Glomerular endothelial cell (primary cell): ENCODE data around the gene RPAP3. TPM values are rescaled to one million over a fixed set of nuclear protein-coding genes. Genes with fewer than 3 reads are reported as not detected.
"Not testable (repeated sequence)": the region's sequence is repeated elsewhere in the genome, so short reads cannot be mapped to it uniquely, and the experiment has no call there.

Experiments
- DNase-seq: peaks from one replicate; pipeline ENCODE4 v3.0.0-alpha.2; 2011; ENCODE audit warnings: low read depth, low spot score; ENCODE audit errors: extremely low read depth
- total RNA-seq: library from RNA; depleted of rRNA; stranded (reverse); fragments of >200 nt; gene quantifications from 2 replicates; pipeline ENCODE4 v1.2.3, GENCODE V29; 2015

RPAP3 gene
- total RNA-seq, 1 donor from 2014 or later = 17.4 TPM

DNA sequence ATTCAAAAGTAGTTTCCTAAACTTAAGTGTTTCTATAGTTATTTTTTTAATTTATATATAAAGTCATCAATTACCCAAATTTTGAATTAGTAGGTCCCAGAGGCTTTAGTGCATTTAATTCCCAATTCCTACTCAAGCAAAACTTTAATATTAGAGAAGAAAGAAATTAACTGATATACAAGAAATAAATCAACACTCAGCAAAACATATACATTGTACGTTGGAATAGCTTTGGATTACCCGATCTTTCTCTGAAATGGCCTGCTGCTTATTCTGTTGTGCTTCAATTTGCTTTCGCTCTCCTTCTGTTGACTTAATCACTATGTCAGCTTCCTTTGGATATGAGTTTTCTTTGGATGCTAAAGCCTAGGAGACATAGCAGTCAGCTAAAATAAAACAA lies 18.2 kb downstream of the RPAP3 start:
- no peak for DNase-seq

DNA sequence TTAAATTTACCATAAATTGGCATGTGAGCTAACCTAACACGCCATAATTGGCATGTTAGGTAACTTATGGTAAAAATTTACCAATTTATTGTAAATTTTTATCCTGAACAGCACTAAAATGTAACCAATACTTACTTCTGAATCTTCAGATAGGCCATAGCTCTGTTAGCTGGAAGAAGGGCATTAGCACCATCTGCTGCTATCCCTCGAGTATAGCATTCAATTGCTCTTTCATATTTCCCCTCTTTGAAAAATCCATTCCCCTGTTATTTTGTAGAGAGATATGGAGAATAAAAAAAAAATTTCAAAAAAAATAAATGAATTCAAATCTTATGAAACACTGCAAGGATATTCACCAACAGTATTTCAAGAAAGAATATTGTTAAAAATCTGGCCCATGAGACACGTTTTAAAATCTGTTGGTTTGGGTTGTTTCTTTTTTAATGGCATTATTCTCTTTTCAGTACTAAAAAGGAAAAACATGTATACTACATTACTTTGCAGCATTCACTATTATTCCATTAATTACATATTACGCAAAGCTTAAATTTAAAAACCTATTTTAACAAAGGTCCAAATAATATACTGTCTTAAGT lies 19.1 kb downstream of the RPAP3 start:
- DNase-seq = no peak

DNA sequence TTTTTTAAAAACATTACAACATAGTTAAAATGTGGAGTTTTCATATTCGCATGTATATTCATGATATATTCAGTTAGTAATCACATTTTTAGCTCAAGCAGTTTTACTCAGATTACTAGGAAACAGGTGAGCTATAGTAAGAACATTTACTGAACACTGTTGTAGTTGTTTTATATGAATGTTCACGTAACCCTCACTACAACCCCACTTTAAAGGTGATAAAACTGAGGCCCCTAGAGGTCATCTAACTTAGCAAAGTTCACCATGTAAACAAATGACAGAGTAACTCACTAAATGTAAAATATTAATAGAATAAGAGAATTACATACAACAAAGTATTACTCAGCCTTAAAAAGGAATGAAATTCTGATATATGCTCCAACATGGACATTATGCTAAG lies 26.0 kb downstream of the RPAP3 start:
- DNase-seq = no peak

DNA sequence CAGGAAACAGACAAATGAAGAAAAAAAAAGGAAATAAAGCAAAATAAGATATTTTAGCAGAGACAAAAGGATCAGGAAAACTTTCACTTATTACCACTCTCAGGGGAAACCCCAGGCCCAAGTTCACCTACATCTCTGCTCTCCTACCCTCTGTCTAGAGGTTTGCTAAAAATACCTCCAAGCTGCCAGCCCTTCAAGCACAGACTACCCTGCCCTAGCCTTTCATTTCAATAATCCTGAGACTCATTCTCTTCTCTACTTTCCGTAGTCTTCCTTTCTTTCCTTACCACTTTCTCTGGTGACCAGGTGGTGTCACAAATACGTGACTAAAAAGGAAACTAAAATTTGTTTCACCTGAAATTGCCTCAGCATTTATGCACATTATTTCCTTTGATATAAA lies 33.8 kb downstream of the RPAP3 start:
- no peak for DNase-seq

DNA sequence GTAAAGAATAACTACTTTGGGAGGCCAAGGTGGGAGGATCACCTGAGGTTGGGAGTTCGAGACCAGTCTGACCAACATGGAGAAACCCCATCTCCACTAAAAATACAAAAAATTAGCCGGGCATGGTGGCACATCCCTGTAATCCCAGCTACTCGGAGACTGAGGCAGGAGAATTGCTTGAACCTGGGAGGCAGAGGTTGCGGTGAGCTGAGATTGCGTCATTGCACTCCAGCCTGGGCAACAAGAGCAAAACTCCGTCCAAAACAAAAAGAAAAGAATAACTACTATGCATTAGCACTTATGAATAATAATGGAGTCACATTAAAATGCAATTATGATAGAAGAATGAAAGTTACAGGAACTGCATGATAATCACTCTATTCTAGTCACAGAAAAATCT lies 37.9 kb downstream of the RPAP3 start:
- DNase-seq = not testable (repeated sequence)

DNA sequence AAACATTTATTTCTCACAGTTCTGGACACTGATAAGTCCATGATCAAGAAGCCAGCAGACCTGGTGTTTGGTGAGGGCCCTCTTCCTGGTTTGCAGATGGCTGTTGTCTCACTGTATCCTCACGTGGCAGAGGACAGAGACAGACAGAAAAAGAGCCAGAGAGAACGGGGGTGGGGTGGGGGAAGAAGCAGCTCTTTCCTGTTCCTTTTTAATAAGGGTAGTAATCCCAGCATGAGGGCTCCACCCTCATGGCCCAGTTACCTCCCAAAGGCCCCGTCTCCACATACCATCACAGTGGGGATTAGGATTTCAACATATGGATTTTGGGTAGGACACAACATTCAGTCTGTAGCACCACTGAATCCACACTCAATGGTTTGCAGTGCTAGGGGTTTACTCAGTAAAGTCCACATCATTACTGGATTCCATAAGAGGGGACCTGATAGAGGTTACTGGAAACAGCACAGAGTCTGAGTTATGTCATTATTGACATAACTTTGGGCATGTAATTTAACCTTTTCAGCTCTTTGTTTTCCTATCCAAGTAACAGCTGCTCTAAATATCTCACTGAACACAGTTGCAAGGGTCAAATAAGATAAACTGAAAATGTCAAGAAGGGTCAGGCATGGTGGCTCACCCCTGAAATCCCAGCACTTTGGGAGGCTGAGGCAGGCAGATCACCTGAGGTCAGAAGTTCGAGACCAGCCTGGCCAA lies 53.2 kb downstream of the RPAP3 start:
- no peak for DNase-seq

DNA sequence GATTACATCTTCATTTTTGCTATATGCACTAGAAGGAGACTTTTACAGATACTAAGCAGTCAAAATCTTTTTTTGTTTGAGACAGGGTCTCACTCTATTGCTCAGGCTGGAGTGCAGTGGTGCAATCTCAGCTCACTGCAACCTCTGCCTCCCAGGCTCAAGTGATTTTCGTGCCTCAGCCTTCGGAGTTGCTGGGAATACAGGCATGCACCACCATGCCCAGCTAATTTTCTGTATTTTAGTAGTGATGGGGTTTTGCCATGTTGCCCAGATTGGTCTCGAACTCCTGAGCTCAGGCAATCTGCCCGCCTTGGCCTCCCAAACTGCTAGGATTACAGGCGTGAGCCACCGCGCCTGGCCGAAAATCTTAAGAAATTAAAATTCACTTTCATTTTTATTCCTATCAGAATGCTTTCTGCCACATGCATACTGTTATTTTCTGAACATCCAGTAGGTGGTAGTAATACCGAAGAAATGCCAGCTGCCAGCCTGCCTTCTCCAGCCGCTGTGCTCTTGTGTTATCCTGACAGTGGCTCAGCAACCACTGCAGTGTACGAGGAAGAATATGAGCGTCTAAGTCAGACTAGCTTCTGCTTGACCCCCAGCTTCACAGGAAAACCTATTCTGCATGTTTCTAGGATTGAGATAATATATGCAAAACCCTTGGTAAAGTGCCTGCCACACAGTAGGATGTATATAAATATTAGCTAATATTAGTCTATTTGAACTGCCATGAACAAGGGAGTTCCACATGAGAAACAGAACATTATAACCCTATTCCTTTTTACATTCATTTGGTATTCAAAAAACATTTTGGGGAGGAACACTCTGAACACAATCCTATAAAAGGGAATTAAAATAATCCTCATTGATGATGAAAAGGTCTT lies 54.2 kb downstream of the RPAP3 start:
- DNase-seq = no peak

DNA sequence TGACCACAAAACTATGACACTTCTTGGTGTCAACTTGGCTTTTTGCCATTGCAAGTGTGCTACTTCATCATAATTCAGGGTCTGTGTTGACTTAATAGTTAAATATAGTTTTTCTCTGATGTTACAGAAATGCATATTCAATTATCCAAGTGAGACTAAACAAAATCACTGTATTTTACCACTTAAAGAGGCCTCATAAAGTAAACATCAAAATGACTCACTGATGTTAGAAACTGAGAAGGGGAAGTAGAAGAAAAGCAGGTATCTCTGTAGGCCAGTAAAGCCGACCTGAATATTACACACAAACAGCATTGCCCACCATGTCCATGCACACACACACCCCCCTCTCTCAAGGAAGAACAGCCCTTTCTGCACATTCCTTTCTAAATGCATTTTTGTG lies 55.4 kb downstream of the RPAP3 start:
- DNase-seq = no peak

DNA sequence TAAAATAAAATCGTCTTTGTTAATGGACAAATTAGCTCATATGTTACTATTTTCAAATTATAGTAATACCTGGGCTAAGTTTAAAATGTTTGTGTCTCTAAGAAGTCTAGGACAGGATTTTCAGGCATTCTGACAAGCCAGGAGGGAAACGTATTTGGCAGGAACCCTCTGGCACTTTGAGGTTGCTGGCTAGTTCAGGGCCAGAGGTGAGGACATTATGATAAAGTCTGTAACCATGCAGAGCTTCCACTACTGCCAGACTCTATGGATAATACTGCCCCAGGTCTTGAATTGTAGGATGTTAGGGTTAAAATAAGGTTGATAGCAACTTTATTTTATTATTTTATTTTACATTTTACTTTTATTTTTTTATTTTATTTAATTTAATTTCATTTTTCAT lies 56.4 kb downstream of the RPAP3 start:
- DNase-seq = no peak

DNA sequence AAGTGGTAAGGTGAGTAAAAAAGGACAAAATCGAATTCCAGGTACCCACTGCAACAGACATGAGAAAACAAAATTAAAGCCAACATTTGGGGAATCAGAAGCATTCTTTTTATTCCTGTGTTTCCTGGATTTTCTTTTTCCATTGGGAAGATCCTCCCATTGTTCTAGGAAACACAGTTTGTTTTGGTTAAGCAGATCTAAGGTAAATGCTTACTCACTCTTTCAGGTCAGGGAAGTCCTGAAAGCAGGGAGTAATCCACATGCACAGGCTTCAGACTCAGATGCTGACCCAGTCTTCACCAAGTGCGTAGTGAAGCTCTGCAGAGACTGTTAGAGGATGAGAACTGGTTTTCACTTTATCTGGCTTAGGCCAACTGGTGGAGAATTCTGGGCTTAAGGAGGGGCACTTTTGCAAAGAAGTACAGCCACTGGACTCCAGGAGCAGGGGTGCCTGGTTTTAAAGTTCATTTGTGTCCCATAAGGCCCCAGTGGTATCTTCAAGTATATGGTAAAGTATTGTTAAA lies 57.7 kb downstream of the RPAP3 start:
- no peak for DNase-seq

DNA sequence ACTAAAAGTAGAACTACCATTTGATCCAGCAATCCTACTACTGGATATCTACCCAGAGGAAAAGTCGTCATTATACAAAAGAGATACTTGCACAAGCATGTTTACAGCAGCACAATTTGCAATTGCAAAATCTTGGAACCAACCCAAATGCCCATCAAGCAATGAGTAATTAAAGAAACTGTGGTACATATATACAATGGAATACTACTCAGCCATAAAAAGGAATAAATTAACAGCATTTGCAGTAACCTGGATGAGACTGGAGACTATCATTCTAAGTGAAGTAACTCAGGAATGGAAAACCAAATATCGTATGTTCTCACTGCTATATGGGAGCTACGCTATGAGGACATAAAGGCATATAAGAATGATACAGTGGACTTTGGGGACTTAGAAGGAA lies 63.5 kb downstream of the RPAP3 start:
- not testable (repeated sequence) for DNase-seq

DNA sequence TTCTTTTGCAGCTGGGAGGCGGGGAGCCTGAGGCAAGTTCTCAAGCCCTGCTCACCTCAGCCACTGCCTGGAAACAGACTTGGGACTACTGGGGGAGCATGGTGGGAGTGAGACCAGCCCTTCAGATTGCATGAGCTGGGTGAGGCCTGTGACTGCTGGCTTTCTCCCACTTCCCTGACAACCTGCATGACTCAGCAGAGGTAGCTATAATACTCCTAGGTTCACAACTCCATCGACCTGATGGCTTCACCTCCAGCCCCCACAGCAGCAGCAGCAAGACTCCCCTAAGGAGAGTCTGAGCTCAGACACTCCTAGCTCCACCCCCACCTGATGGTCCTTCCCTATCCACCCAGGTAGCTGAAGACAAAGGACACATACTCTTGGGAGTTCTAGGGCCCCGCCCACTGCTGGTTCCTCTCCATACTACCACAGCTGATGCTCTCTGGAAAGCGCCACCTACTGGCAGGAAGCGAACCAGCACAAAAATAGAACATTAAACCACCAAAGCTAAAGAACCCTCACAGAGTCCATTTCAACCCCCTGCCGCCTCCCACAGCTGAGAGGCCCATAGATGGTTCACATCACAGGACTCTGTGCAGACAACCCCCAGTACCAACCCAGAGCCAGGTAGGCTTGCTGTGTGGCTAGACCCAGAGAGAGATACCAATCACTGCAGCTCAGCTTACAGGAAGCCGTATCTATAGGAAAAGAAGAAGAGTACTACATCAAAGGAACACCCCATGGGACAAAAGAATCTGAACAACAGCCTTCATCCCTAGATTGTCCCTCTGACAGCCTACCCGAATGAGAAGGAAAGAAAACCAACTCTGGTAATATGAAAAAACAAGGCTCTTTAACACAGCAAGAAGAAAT lies 68.7 kb downstream of the RPAP3 start:
- no peak for DNase-seq

DNA sequence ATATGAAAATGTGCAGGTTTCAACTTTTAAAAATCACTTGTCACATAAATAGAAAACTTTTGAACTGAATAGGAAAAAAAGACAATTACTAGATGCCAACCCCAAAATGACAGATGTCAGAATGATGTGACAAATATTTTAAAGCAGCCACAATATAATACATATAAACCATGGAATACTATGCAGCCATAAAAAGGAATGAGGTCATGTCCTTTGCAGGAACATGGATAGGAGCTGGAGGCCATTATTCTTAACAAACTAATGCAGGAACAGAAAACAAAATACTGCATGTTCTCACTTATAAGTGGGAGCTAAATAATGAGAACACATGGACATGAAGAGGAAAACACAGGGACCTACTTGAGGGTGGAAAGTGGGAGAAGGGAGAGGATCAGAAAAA lies 70.1 kb downstream of the RPAP3 start:
- DNase-seq = not testable (repeated sequence)

DNA sequence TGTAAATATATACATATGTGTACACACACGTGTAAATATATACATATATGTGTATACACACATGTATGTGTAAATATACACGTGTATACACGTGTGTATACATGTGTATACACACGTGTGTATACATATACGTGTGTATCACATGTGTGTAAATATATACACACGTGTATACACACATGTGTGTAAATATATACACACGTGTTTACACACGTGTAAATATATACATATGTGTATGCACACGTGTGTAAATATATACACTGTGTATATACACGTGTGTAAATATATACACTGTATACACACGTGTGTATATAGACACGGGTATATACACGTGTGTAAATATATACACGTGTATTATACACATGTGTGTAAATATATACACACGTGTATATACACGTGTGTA lies 71.7 kb downstream of the RPAP3 start:
- no peak for DNase-seq

DNA sequence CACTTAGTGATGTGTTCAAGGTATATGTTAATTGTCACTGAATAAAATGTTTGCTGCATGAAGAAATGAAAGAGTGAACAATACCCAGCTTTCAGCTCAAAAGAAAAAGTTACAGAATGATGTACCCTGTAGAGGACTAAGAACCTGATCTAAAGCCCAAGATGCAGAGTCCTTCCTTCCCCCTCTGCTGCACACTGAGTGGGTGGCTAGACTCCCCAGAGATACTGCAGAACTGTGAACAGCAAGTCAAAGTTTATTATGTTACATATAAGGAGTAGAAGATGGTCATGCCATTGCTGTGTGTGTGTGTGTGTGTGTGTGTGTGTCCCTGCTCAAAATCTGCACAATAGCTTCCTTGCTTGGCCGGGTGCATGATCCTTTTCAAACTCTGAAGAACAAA lies 83.9 kb downstream of the RPAP3 start:
- DNase-seq = no peak

DNA sequence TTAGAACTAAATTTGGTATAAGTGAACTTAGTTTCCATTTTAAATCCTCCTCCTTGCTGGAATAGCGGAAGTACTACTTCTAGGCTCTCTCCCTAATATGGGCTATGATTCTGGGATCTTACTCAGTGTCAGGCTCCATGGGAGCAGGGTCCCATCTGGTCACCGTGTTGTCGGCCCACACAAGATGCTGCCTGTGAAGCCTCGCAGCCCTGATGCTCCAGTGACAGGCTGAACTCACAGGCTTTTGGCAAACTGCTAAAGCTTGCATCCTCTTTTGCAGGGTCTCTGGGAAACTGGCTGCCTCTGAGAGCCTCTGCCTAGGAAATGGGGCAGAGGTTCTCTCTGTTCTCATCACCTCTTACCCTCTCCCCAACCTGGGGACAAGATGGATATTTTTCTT lies 88.4 kb downstream of the RPAP3 start:
- DNase-seq = no peak

DNA sequence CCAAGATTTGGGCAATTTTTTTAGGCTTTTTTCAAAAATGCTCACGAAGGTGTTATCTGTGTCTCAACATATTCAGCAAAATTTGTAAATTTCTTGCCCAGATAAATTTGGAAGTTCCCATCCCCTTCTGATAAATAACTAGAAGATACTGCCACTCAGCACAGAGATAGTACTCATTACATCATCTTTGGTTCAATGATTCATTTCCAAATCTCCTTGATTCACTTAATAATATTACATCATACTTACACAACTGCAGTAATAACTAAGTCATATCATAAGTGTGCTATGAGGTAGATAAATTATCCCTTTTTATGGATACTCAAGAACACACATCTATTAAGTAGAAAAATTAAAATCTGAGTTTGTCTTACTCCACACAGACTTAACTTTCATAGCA lies 89.4 kb downstream of the RPAP3 start:
- DNase-seq = no peak

DNA sequence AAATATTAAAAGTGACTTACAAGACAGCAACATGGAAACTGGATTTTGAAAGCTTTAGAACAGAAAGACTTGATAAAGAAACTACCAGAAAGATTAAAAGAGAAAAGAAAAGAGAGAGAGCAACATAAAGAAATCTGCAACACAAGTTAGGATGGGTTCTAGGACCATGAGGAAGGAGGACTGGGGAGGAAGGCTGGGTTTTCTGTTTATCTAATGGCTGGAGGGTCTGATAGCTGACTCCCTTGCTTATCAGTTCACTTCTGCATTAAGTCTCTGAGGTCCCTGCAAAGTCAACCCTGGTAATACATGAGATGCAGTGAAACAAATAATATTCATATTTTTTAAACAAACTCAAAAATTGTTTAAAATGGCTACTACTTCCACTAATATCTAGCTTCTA lies 90.1 kb downstream of the RPAP3 start:
- no peak for DNase-seq

DNA sequence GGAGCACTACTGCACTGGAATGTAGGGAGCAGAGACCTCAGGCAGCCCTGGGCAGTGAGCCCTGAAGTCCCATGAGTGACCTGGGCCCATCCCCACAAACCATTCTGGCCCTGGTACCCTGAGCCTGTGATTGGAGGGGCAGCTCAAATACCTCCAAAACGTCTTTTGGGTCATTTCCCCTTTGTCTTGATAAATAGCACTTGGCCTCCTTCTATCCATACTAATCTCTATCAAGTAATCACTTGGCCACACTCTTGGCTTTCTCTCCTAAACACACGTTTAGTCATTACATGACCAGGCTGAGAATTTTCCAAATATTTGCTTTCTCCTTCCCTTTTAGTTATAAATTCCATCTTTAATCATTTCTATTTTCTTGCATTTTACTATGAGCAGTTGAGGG lies 91.3 kb downstream of the RPAP3 start:
- DNase-seq = no peak

DNA sequence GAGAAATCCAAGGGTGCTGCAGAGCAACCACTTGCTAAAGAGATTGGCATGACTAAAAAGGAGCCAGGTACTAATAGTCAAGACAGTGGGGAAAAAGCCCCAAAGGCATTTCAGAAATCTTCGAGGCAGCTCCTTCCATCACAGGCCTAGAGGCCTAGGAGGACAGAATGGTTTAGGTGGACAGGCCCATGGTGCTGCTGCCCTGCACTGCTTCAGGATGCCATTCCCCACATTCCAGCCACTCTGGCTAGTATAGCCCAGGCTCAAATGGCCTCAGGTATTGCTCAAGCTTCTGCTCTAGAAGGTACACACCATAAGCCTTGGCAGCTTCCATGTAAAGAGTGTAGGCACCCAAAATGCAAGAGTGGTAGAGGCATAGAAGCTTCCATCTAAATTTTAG lies 92.9 kb downstream of the RPAP3 start:
- DNase-seq = no peak

DNA sequence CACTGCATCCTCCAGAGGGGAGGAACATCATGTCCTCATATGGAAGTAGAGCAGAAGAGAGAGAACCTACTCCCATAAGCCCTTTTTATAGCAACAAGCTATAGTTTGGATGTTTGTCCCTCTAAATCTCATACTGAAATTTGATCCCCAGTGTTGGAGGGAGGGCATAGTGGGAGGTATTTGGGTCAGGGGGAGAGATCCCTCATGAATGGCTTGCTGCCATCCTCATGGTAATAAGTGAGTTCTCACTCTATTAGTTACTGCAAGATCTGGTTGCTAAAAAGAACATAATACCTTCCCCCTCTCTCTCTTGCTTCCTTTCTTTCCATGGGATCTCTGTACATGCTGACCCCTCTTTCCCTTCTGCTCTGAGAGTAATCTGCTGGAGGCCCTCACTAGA lies 93.9 kb downstream of the RPAP3 start:
- DNase-seq = no peak
